ENCODE data around the gene CENPF. TPM values are rescaled to one million over a fixed set of nuclear protein-coding genes. Genes with fewer than 3 reads are reported as not detected.

CENPF gene
- total and polyA plus RNA-seq, 2 of the 13 experiments (the other 11 are each of a cell fraction or from before 2014, with no cell fraction given) = 14.7 to 84.9 TPM

DNA sequence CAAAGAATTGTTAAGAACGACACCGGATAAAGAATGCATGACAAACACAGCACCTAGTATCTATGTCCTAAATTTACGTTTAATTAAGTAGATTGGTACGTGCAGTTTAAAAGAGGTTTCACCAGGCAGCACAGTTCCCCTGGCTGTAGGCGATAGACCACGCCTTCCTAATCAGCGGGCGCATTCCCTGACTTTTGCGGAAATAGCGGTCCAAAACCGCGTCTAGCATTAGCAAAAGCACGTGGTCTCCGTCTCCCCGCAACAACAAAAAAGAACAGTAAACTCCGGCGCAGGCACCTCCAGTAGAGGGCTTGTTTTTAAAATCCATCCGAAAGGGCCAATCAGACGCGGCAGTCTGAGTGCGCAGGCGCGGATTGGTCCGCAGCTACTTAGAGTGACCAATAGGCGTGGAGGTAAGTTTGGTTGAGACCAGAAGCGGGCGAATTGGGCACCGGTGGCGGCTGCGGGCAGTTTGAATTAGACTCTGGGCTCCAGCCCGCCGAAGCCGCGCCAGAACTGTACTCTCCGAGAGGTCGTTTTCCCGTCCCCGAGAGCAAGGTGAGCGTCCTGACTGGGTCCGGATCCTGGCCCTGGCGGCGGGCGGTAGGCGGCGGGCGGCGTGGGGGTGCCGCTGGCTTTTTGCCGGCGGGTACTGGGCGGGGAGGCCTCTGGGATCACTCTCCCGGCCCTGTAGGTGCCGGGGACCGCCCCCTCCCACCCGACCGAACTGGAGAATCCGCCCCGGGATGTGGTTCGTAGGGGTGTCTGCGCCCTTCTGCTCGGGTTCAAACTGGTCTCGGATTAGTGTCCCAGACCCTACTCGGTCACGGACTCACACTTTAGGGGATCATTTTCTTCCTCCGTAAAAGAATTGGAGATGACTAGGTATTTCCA lies at the start of gene CENPF (continued):
- peak; percentile 94 for TF ChIP-seq ELF4 (CRISPR knock-in tag; IDR thresholded peaks at IDR 0.05; ENCODE audit: borderline replicate concordance)
- TF ChIP-seq ARID2 (CRISPR knock-in tag; IDR thresholded peaks at IDR 0.05; ENCODE audit: borderline replicate concordance) = peak; percentile 97
- TF ChIP-seq EEA1 (CRISPR knock-in tag; IDR thresholded peaks at IDR 0.05; ENCODE audit: borderline replicate concordance) = no peak
- TF ChIP-seq, protein P1, sequence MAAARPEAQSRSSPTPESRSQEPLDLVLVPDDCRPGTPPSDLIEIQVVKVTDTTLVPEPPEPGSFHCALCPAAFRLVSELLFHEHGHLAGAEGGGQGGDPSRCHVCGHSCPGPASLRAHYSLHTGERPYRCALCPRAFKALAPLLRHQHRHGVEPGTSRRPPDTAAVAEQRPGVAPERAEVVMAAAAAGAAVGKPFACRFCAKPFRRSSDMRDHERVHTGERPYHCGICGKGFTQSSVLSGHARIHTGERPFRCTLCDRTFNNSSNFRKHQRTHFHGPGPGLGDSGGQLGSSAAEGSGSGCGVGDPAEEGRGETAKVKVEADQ (CRISPR knock-in tag; IDR thresholded peaks at IDR 0.05; ENCODE audit: borderline replicate concordance) = peak; percentile 82
- TF ChIP-seq POLR2AphosphoS2 (IDR thresholded peaks at IDR 0.05; ENCODE audit: low read depth, low read length) = no peak
- TF ChIP-seq ZNF230 (CRISPR knock-in tag; IDR thresholded peaks at IDR 0.05) = peak; percentile 52; the same call in 1 of the 2 replicates
- TF ChIP-seq JUNB (CRISPR knock-in tag; IDR thresholded peaks at IDR 0.05; ENCODE audit: borderline replicate concordance) = peak; percentile 91
- TF ChIP-seq, protein P2, sequence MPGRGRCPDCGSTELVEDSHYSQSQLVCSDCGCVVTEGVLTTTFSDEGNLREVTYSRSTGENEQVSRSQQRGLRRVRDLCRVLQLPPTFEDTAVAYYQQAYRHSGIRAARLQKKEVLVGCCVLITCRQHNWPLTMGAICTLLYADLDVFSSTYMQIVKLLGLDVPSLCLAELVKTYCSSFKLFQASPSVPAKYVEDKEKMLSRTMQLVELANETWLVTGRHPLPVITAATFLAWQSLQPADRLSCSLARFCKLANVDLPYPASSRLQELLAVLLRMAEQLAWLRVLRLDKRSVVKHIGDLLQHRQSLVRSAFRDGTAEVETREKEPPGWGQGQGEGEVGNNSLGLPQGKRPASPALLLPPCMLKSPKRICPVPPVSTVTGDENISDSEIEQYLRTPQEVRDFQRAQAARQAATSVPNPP (CRISPR knock-in tag; IDR thresholded peaks at IDR 0.05) = peak; percentile 99
- TF ChIP-seq, protein P3, sequence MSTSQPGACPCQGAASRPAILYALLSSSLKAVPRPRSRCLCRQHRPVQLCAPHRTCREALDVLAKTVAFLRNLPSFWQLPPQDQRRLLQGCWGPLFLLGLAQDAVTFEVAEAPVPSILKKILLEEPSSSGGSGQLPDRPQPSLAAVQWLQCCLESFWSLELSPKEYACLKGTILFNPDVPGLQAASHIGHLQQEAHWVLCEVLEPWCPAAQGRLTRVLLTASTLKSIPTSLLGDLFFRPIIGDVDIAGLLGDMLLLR (CRISPR knock-in tag; IDR thresholded peaks at IDR 0.05) = peak; percentile 84; the same call in 1 of the 2 replicates
